DMS114 treated with DMSO at 0.1 percent for 48 hours (cell line): ENCODE results near the gene CRTAC1.
"Not testable (repeated sequence)": the region's sequence is repeated elsewhere in the genome, so short reads cannot be mapped to it uniquely, and the experiment has no call there.

ENCODE experiments used
- DNase-seq: peaks from one replicate; lab custom pipeline; 2025; ENCODE audit not compliant: unreplicated experiment; lab: John Stamatoyannopoulos, UW

Gene CRTAC1

DNA sequence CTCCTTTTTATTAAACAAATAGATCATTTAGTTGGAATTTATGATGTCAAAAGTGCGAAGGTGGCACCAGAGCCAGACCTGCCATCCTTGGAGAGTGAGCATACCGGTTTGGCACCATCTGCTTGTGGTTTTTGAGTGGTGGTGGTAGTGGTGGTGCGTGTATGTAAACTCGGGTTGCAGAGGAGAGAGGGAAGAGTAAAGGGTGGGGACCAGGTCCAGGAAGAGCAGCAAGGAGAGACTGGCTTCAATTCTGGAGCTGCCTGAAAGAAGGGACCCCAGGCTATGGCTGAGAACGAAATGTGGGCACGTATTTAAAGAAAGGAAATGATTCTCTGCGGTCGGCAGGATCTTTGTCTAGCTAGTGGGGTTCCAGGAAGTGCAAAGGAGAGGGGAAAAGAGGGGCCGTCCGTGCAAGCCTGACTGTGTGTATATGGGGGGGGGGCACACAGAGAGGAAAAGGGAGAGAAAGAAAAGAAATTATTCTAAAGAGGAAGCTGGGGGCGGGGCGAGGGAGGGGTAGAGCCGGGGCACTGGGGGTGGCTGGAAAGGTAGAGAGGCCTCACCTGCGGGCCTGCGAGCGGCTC is 181.2 kb downstream of the CRTAC1 start:
- peak; percentile 24 for DNase-seq

DNA sequence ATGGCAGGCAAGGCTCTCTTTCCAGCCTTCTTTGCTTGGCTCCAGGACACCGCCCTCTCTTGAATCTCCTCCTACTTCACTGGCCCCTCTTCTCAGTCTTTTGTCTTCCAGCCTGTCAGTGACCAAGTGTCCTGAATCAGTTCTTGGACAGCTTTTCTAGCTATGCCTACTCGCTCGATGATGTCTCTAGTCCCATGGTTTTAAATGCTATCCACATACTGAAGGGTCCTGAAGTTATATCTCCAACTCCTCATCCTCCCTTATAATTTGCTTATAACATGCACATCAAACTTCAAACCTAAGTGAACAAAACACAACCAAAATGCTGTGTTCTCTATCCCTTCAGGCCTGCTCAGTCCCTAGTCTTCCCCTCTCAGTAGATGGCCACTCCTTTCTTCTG is 185.7 kb downstream of the CRTAC1 start:
- no peak for DNase-seq

DNA sequence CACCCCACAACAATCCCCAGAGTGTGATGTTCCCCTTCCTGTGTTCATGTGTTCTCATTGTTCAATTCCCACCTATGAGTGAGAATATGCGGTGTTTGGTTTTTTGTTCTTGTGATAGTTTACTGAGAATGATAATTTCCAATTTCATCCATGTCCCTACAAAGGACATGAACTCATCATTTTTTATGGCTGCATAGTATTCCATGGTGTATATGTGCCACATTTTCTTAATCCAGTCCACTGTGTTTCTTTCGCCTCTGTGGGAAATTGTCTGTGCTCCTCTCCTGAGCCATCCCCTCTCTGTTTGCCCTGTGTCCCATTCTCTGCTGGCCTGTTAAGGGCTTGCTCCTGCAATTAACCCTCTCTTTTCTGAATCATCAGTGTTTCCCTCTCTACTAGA is 186.4 kb downstream of the CRTAC1 start:
- DNase-seq, result not testable (repeated sequence)

GRCh38 chr10:97843281-97843671 is 187.1 kb downstream of the CRTAC1 start:
- no peak for DNase-seq

DNA sequence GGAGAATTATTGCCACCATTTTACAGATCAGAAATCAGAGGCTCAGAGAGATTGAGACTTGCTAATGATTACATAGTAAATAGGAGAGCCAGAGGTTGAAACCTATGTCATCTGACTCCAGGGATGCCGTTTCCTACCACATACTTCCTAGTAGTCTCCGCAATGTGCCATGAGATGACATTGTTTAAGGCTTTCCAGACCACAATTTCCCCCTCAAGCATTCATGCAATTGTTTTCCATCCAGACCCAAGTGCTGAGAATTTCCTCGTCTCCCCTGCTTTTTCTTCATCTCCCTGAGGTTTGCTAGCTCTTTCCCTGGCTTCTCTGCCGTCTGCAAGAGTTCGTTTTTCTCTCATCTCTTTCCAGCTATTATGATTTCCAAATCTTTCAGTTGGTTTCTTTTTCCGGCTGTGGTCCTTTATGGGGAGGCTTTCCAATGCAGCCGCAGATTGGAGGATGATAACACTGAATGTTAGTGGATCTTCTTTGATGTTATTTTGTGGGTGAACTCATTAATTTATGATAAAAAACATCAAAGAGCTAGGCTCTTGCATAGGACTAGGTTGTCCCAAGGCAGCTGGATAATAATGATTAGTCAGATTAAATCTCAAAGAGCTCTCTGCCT is 187.7 kb downstream of the CRTAC1 start:
- no peak for DNase-seq

DNA sequence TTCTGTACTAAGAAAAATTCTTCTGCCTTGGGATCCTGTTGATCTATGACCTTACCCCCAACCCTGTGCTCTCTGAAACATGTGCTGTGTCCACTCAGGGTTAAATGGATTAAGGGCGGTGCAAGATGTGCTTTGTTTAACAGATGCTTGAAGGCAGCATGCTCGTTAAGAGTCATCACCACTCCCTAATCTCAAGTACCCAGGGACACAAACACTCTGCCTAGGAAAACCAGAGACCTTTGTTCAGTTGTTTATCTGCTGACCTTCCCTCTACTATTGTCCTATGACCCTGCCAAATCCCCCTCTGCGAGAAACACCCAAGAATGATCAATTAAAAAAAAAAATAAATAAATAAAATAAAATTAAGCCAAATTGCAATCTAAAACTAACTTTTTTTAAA is 188.3 kb downstream of the CRTAC1 start:
- DNase-seq, result not testable (repeated sequence)

DNA sequence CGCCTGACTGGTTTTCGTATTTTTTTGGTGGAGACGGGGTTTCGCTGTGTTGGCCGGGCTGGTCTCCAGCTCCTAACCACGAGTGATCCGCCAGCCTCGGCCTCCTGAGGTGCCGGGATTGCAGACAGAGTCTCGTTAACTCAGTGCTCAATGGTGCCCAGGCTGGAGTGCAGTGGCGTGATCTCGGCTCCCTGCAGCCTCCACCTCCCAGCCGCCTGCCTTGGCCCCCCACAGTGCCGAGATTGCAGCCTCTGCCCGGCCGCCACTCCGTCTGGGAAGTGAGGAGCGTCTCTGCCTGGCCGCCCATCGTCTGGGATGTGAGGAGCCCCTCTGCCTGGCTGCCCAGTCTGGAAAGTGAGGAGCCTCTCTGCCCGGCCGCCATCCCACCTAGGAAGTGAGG is 189.3 kb downstream of the CRTAC1 start:
- not testable (repeated sequence) for DNase-seq

GRCh38 chr10:97838091-97838490 is 192.3 kb downstream of the CRTAC1 start:
- DNase-seq, result no peak

DNA sequence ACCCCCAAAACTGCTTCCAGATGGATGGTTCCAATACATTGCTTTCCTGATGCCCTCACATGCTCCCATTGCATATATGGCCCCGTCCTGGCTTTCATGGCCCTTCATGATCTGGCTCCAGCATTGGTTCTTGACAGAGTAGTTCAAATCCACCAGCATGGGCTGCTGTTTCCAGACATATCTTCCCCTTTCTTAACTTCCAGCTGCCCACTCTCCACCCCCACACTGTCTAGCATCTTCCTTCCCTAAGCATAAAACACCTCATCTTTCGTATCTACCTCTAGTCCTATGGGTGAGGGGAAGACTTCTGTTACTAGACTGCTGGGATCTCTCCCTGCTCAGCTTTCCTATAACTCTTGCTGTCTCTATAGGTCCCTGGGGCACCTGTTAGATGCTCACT is 194.0 kb downstream of the CRTAC1 start:
- DNase-seq, result no peak

- no peak for DNase-seq
These were observed 199.2 kb downstream of the CRTAC1 start for GRCh38 chr10:97831259-97831658.

DNA sequence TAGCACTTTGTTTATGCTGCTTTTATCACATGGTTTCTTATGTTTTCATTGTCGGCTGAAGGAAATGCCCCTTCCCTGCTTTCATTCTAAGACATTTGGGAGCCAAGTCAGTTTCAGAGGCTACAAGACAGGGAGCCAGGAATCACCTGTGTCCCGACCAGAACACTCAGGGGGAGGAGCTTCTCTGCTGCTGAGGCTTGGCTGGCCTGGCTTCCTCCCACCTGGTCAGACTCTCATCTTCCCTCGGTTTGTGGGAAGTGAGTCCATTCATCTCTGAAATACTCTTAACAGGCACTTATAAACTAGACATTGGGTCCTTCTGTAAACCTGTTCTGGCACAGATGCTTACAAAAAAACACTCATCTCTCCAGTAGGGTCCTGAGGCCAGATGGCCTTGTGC is 200.4 kb downstream of the CRTAC1 start:
- DNase-seq, result no peak

- no peak for DNase-seq
These were observed 201.7 kb downstream of the CRTAC1 start for GRCh38 chr10:97828721-97829120.

GRCh38 chr10:97827702-97828291 is 202.6 kb downstream of the CRTAC1 start:
- no peak for DNase-seq

GRCh38 chr10:97826892-97827291 is 203.5 kb downstream of the CRTAC1 start:
- DNase-seq, result no peak

GRCh38 chr10:97825020-97825760 is 205.2 kb downstream of the CRTAC1 start:
- no peak for DNase-seq

- no peak for DNase-seq
These were observed 206.7 kb downstream of the CRTAC1 start for GRCh38 chr10:97823734-97824133.

DNA sequence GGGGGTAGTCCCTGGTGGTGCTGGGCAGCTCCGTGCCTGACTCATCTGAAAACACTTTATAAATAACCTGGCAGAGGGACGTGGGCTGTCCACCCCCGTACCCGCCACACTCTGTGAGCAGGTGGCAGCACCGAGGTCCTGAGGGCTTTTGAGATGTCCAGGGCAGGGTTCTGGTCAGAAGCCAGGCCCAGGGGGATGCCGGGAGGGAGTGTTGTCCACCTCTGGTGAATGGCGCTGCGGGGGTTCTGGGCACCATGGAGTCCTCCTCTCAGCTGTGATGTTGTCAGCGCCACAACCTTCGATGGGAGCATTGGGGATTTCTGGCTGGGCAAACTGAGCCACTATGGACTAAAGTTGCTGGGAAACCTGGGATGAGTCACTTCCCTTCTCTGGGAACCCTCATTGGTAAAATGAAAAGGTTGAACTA is 208.1 kb downstream of the CRTAC1 start:
- no peak for DNase-seq

DNA sequence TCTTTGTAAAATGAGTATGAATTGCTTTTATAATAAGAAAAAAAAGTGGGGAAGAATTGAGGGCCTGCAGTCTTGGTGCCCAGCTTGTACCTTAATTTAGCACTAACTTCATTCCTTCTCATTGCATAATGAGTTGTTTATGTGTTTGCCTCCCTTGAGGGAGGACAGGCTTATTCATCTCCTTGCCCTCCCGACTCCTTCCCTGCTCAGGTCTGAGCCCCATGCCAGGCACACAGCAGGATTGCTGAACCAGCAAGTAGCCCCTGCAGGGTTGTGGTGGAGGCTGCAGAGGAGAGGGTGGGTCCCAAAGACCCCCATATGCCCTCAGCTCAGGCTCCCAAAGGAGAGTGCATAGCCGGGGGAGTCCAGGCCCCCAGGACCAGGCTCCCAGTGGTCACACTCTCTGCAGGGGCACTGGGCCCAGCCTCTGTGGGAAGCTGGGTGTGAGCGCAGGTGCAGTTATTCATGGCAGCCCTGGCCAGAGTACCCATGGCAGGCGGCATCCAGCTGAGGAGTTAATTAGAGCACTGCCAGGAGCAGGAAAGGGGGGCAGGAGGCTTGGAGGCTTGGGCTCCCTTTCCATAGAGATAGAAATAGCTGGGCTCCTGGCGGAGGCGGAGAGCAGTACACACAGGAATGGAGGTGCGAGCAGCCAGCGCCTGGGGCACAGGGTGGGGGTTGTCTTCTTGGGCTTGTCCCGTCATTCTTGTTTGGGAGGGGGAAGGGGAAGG is 208.9 kb downstream of the CRTAC1 start:
- DNase-seq, result no peak

GRCh38 chr10:97820096-97820704 is 210.2 kb downstream of the CRTAC1 start:
- no peak for DNase-seq

DNA sequence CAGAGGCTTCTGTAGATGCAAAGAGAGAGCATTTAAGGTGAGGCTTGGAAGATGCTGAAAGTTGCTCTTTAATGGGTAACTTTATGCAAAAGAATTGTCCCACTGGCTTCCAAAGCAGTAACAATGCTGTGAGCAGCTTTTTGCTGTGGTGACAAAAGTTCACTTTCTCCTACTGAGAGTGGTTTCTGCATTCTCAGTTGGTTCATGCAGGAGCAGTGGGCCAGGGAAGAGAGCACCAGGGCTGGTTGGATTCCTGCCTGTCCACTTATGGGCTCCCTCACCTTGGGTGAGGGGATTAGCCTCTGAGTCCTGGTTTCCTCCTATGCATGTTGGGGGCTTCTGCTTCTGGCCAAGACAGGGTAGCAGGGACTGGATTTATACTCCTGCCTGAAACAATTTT is 211.8 kb downstream of the CRTAC1 start:
- no peak for DNase-seq

DNA sequence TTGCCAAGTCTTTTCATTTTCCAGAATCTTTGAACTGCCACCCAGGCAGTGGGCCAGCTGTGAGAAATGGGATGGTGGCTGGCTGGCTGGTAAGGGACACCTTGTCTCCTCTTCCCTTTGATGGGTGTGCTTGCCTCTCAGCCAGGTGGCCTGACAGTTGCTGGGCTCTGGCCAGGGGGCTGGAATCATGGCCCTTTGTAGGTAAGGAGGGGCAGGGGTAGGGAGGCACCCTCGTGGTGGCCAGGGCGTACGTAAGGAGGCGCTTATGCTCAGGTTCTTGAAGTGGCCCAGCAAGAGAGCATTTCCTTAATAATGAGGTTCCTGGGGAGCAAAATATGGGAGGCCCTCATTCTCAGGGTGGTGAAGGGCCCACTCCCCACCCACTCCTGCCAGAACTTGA is 213.8 kb downstream of the CRTAC1 start:
- DNase-seq, result no peak
